Mucosa of rectum (tissue), 2 donors: ENCODE results near the gene APBA2.
A peak's percentile ranks its signal among the peaks of the same experiment; 100 is the strongest.

ENCODE experiments used
- H3K27ac ChIP-seq, 2 donors: one replicate each; pipeline ENCODE4 v1.7.0; 2013; ENCODE audit warnings: inconsistent platforms in 2 of 2, low read depth in 2 of 2, low read length in 2 of 2
- H3K27me3 ChIP-seq, 2 donors: one replicate each; pipeline ENCODE4 v1.7.0; 2013; ENCODE audit warnings: low read length in 2 of 2; ENCODE audit not compliant: control insufficient read depth in 2 of 2, insufficient read depth in 2 of 2
- H3K36me3 ChIP-seq, 2 donors: one replicate each; pipeline ENCODE4 v1.7.0; 2013; ENCODE audit warnings: low read length in 2 of 2; ENCODE audit not compliant: control insufficient read depth in 2 of 2, insufficient read depth in 2 of 2
- H3K4me1 ChIP-seq, 2 donors: one replicate each; pipeline ENCODE4 v1.7.0; 2013; ENCODE audit warnings: low read length in 2 of 2, mild to moderate bottlenecking in 1 of 2; ENCODE audit not compliant: control insufficient read depth in 2 of 2, insufficient read depth in 2 of 2
- H3K4me3 ChIP-seq, 2 donors: one replicate each; pipeline ENCODE4 v1.7.0; 2013; ENCODE audit warnings: low read length in 2 of 2
- H3K9ac ChIP-seq, 2 donors: one replicate each; pipeline ENCODE4 v1.7.0; 2013; ENCODE audit warnings: low read length in 2 of 2, low read depth in 1 of 2, mild to moderate bottlenecking in 1 of 2
- H3K9me3 ChIP-seq, 2 donors: one replicate each; pipeline ENCODE4 v1.7.0; 2013; ENCODE audit warnings: low read length in 2 of 2; ENCODE audit not compliant: control insufficient read depth in 2 of 2
- donor health status: healthy.
- donor health status: Normal muscosa, but diverticular disease.

APBA2 gene

GRCh38 chr15:29079479-29079878 is 193.7 kb downstream of the APBA2 start:
- Histone ChIP-seq H3K4me1 (no peaks in the 10 kb centered on the region), H3K4me3 (no peak overlapping the region), H3K36me3 (no peaks in the 10 kb centered on the region), H3K9ac (no peak overlapping the region), H3K27me3 (no peaks in the 10 kb centered on the region), H3K27ac (no peak overlapping the region), H3K9me3 (no peaks in the 10 kb centered on the region)

- no peaks in the 10 kb centered on the region for H3K36me3 ChIP-seq
- no peaks in the 10 kb centered on the region for H3K9me3 ChIP-seq
- no peaks in the 10 kb centered on the region for H3K27me3 ChIP-seq
- H3K4me1 ChIP-seq, result no peaks in the 10 kb centered on the region
- no peak overlapping the region for H3K27ac ChIP-seq
- no peak overlapping the region for H3K4me3 ChIP-seq
- no peak overlapping the region for H3K9ac ChIP-seq
Measured at GRCh38 chr15:29081781-29082180, 196.0 kb downstream of the APBA2 start.

GRCh38 chr15:29083161-29083560 is 197.4 kb downstream of the APBA2 start:
- Histone ChIP-seq H3K9me3 (no peaks in the 10 kb centered on the region), H3K36me3 (no peaks in the 10 kb centered on the region), H3K27ac (no peak overlapping the region)

GRCh38 chr15:29083858-29084257 is 198.1 kb downstream of the APBA2 start:
- Histone ChIP-seq H3K4me1 (no peaks in the 10 kb centered on the region), H3K36me3 (no peaks in the 10 kb centered on the region), H3K4me3 (no peak overlapping the region), H3K27ac (no peak overlapping the region), H3K9me3 (no peaks in the 10 kb centered on the region), H3K27me3 (no peaks in the 10 kb centered on the region), H3K9ac (no peak overlapping the region)

More at GRCh38 chr15:29083161-29083560, 197.4 kb downstream of the APBA2 start:
- H3K27me3 ChIP-seq, result no peaks in the 10 kb centered on the region
- H3K9ac ChIP-seq, result no peak overlapping the region
- H3K4me3 ChIP-seq, result no peak overlapping the region
- H3K4me1 ChIP-seq, result no peaks in the 10 kb centered on the region

- Histone ChIP-seq H3K36me3 (no peaks in the 10 kb centered on the region), H3K4me3 (no peak overlapping the region), H3K9ac (no peak overlapping the region), H3K27me3 (no peaks in the 10 kb centered on the region), H3K27ac (no peak overlapping the region), H3K4me1 (no peaks in the 10 kb centered on the region), H3K9me3 (no peaks in the 10 kb centered on the region)
Measured at GRCh38 chr15:29086001-29086400, 200.2 kb downstream of the APBA2 start.

- Histone ChIP-seq H3K4me1 (no peaks in the 10 kb centered on the region), H3K27ac (no peak overlapping the region), H3K27me3 (no peaks in the 10 kb centered on the region), H3K9me3 (no peaks in the 10 kb centered on the region), H3K4me3 (no peak overlapping the region), H3K9ac (no peak overlapping the region), H3K36me3 (no peaks in the 10 kb centered on the region)
Measured at GRCh38 chr15:29086891-29087290, 201.1 kb downstream of the APBA2 start.

GRCh38 chr15:29087521-29088285 is 201.9 kb downstream of the APBA2 start:
- H3K4me3 ChIP-seq, result no peak overlapping the region
- H3K9ac ChIP-seq, result no peak overlapping the region
- H3K9me3 ChIP-seq, result no peaks in the 10 kb centered on the region
- H3K4me1 ChIP-seq, result no peaks in the 10 kb centered on the region
- H3K27me3 ChIP-seq, result no peaks in the 10 kb centered on the region
- H3K27ac ChIP-seq, result no peak overlapping the region
- H3K36me3 ChIP-seq, result no peaks in the 10 kb centered on the region

- no peak overlapping the region for H3K9ac ChIP-seq
Measured at GRCh38 chr15:29088666-29089065, 202.9 kb downstream of the APBA2 start.

GRCh38 chr15:29089731-29090616 is 204.2 kb downstream of the APBA2 start:
- Histone ChIP-seq H3K9me3 (no peaks in the 10 kb centered on the region), H3K27me3 (no peaks in the 10 kb centered on the region), H3K4me3 (peak overlapping the region in 1 of 2 donors; percentile 33), H3K4me1 (no peaks in the 10 kb centered on the region), H3K27ac (no peak overlapping the region), H3K36me3 (no peaks in the 10 kb centered on the region), H3K9ac (no peak overlapping the region)

More at GRCh38 chr15:29088666-29089065, 202.9 kb downstream of the APBA2 start:
- no peaks in the 10 kb centered on the region for H3K27me3 ChIP-seq
- H3K36me3 ChIP-seq, result no peaks in the 10 kb centered on the region
- H3K9me3 ChIP-seq, result no peaks in the 10 kb centered on the region
- H3K4me1 ChIP-seq, result no peaks in the 10 kb centered on the region
- H3K27ac ChIP-seq, result no peak overlapping the region
- no peak overlapping the region for H3K4me3 ChIP-seq
